Activated naive CD8-positive, alpha-beta T cell (primary cell): ENCODE data around the gene NAT9.
A peak's percentile ranks its signal among the peaks of the same experiment; 100 is the strongest.

Source experiments
- H3K27ac Mint-ChIP-seq: one replicate; pipeline ENCODE4 v1.8.0; 2021; ENCODE audit warnings: mixed read lengths
- H3K27me3 Mint-ChIP-seq: one replicate; pipeline ENCODE4 v1.8.0; 2021; ENCODE audit warnings: mixed read lengths
- H3K36me3 Mint-ChIP-seq: one replicate; pipeline ENCODE4 v1.8.0; 2021; ENCODE audit warnings: mixed read lengths
- H3K4me1 Mint-ChIP-seq: one replicate; pipeline ENCODE4 v1.8.0; 2021; ENCODE audit warnings: low read depth, mixed read lengths
- H3K4me3 Mint-ChIP-seq: one replicate; pipeline ENCODE4 v1.8.0; 2021; ENCODE audit warnings: mild to moderate bottlenecking, mixed read lengths
- H3K9me3 Mint-ChIP-seq: one replicate; pipeline ENCODE4 v1.8.0; 2021; ENCODE audit warnings: low read depth, mixed read lengths

Gene NAT9

DNA sequence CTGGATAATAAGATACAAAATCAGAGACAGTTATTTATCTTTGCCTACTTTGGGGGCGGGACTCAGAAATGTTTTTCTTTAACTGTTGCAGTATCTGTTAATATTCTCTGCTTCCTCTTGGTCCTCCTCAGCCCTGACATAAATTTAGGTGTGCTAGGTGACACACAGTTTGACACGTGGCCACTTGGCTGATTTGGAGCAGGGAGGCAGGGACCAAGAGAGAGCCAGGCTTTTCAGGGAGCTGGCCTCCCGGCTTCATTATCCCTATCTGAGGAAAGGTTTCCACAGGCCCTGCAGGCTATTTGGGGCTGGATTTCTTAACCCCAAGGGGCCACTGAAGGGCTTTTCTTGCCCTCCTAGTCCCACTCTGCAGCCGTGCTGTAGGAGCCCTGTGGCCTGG, 20.1 kb upstream of the NAT9 start:
- Mint-ChIP-seq H3K27ac (no peak overlapping the region), H3K4me1 (peaks cover 4% of the 10 kb centered on the region), H3K36me3 (peaks cover 13% of the 10 kb centered on the region), H3K4me3 (no peak overlapping the region), H3K9me3 (no peaks in the 10 kb centered on the region), H3K27me3 (no peaks in the 10 kb centered on the region)

DNA sequence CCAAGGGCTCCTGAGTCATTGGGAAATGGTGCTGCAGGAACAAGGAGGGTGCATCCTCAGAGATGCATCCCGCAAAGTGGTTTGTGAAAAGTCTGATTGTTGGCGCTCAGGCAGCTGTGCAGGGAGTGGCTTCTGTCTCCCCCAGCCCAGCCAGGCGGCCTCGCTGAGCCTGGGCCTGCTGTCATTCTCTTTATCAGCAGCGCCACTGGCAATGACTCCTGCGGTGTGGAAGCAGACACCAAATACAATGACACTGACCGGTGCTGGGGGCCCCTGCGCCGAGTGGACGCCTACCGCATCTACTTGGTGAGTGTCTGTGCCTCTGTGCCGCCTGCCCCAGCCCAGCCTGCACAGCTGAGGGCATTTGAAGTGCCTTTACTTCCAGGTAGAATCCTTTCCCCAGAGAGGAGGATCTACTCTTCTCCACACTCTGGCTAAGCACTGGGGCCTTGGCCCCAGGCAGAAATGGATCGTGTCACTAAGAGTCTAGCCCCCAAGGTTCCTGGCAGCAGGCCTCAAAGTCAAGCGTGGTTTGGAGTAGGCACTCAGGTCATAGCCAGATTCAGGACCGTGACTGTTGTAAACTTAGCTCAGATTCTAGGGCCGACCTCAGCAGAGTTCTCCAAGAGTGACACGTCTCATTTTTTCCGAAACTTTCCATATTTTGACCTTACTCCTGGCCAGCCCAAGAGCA, 19.3 kb upstream of the NAT9 start:
- Mint-ChIP-seq H3K36me3 (peaks cover 12% of the 10 kb centered on the region), H3K4me3 (no peak overlapping the region), H3K9me3 (no peaks in the 10 kb centered on the region), H3K27ac (no peak overlapping the region), H3K4me1 (peaks cover 10% of the 10 kb centered on the region), H3K27me3 (no peaks in the 10 kb centered on the region)

DNA sequence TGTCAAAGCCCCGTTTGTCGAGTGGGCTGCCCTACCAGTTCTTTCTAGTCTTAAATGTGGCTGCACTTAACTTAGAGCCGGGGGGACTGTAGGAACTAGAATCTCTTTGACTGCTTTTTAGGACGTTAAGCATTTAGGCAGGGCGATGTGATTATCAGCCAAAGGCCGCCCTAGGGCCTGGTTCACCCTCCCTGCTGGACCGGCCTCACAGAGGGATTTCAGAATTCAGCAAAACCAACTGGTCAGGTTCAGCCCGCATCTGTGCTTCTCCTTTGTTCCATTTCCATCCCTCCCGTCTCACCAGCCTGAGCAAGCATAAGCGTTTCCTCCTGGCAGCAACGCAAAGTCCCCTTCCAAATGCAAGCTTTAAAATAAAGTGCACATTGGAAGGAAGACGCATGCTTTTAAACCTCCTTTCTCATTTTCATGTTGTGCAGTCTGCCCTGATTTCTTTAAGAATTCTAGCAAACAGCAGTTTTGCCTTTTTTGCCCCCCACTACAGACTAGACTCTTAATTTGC, 16.5 kb upstream of the NAT9 start:
- Mint-ChIP-seq H3K27ac (no peak overlapping the region), H3K4me1 (peaks cover 20% of the 10 kb centered on the region), H3K27me3 (no peaks in the 10 kb centered on the region), H3K36me3 (peaks cover 9% of the 10 kb centered on the region), H3K9me3 (no peaks in the 10 kb centered on the region), H3K4me3 (no peak overlapping the region)

DNA sequence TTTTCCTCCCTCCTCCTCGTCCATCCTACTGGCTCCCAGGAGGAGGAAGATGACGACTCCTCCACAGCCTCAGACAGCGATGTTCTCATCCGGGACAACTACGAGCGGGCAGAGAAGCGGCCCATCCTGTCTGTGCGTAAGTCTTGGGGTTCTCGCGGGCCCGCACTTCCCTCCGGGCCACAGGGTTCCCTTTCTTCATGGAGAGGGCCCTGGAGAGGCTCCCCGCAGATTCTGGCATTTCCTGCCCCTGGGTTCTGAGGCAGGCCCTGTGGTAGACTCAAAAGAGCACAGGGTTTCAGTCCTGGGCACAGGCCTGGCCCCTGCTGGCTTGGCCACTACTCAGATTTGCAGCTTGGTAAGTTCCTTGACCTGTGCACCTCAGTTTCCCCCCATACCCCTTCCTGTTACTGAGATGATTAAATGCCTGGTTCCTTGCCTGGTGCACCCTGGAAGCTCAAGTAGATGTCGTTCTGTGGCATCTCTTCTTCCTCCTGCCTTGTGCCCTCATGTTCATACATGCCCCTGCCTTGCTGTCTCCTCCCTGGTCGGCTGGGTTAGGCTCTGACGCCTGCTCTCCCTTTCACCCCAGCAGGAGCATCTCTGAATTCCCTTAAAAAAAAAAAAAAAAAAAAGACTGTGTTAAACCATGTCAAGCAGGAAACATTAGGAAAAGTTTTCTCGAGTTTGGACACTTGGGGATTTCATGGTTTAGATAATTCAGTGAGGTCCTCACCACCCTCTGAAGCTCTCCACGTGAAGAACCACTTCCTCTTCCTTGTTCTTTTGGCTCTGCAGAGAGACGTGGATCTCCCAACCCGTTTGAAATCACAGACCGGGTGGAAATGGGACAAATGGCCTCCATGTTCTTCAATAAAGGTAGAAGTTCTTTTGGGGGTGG, 14.3 kb upstream of the NAT9 start:
- no peaks in the 10 kb centered on the region for H3K27me3 Mint-ChIP-seq
- no peaks in the 10 kb centered on the region for H3K9me3 Mint-ChIP-seq
- H3K4me1 Mint-ChIP-seq = peaks cover 36% of the 10 kb centered on the region
- H3K36me3 Mint-ChIP-seq = peaks cover 5% of the 10 kb centered on the region
- H3K4me3 Mint-ChIP-seq = no peak overlapping the region
- peak overlapping the region; percentile 34 for H3K27ac Mint-ChIP-seq

DNA sequence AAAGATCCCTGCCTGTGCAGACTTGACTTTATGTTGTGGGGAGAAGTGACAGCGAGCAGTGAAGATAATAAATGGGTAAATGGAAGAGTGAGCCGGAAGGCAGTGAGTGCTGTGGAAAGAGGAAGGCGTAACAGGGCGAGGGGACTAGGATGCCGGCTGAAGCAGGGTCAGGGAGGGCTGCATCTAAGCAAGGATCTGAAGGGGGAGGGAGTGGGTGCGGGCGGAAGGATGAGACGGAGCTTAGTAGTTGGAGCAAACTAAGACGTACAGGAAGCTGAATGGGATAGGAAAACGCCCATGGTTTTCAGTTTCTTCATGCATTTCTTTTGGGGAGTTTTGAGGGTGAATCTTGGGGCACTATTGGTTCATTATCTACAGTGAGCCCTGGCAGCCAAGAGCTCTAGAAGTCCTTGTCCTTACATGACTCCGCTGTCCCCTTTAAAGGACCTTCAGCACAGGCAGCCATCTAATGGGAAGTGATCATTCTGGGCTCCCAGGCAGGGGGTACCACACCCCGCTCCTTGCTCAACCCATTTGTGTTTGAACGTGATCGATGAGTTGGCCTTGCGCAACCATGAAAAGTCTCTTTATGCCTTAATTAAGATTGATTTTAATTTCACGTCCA, 10.4 kb upstream of the NAT9 start:
- Mint-ChIP-seq H3K4me1 (peaks cover 59% of the 10 kb centered on the region), H3K4me3 (peak overlapping the region; percentile 67), H3K36me3 (peaks cover 2% of the 10 kb centered on the region)

DNA sequence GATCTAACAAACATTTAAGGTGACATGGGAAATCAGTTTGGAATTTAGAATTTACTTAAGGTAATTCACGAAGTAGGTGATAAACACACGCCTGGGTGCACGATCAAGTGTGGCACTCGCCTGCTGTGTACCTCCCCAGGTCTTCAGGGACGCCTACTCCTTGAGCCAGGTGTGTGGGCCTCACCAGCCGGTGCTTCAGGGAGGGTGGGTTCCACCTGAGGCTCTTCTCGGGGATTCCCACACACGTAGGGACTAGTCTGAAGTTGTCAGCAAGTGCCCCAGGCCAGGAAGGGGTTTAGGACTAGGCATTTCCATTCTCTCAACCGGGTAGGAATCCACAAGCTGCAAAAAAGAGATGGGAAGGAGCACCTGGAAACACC, 9.8 kb upstream of the NAT9 start:
- Mint-ChIP-seq H3K4me1 (peaks cover 60% of the 10 kb centered on the region), H3K27me3 (no peaks in the 10 kb centered on the region), H3K4me3 (no peak overlapping the region), H3K27ac (peak overlapping the region; percentile 86), H3K9me3 (no peaks in the 10 kb centered on the region), H3K36me3 (peaks cover 2% of the 10 kb centered on the region)

More for the DNA sequence above, 10.4 kb upstream of the NAT9 start:
- peak overlapping the region; percentile 86 for H3K27ac Mint-ChIP-seq
- no peaks in the 10 kb centered on the region for H3K9me3 Mint-ChIP-seq
- no peaks in the 10 kb centered on the region for H3K27me3 Mint-ChIP-seq

DNA sequence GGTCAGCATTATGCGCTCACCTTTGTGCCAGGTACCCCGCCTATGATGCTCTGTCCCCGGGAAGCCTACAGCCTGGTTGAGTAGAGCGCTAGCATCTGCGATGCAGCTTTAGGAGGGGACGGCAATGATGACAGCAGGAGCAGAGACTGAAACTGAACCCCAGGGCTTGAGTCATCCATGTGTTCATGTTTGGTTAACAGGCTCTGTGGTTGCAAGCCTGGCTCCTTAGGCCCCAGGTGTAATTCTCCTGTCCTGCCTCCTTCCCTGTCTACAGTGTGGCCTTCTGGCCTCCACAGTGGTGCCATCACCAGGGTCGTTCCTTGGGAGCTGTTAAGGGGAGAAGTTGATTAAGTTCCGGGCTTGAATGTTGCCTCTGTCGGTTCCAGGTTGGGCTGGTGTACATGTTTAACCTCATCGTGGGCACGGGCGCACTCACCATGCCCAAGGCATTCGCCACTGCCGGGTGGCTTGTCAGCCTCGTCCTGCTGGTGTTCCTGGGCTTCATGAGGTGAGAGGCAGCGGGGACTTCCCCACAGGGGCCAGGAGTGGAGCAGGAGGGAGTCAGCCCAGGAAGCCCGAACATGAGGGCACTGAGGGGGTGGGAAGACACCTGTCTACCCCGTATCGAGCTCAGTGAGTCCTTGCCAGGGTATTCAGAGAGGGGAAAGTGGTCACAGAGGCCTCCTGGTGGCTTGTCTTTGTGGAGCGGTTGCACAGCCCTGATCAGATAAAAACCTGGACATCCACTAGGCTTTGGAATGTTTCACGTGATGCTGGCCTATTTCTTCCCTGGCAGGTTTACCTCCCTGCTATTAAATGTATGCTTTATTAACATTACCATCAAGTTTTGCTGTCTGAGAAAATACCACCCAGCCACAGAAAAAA, 9.2 kb upstream of the NAT9 start:
- Mint-ChIP-seq H3K4me3 (peak overlapping the region; percentile 14), H3K9me3 (no peaks in the 10 kb centered on the region), H3K4me1 (peaks cover 60% of the 10 kb centered on the region), H3K36me3 (peaks cover 2% of the 10 kb centered on the region), H3K27ac (peak overlapping the region; percentile 62), H3K27me3 (no peaks in the 10 kb centered on the region)

DNA sequence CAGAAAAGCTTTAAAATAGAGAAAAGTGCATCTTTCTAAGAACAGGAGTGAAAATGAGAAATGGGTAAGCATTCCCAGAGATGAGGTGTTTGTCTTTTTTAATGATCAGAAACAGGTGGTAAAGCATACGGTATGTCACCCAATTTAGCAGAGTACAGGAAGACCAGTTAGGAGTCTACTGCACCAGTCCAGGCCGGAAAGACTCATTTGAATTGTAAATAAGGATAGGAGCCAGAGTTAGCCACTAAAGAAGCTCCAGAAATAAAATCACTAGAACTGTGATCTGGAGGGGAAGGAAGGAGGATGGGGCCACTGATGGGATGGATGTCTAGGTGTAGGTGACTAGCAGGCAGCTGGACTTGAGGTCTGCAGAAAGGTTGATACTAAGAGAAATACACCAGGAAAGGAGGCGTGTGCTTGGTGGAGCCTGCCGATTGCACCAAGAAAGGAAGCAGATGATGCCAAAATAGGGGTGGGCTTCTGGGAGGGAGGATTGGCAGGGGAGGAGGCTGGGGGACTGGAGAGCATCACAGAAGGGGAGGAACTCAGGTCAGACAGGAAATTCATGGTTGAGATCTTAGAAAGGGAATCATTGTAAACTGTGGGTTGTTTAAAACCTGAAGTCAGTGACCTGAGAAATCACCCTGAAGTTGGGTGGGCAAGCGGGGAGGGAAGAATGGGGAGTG, 8.1 kb upstream of the NAT9 start:
- peaks cover 66% of the 10 kb centered on the region for H3K4me1 Mint-ChIP-seq
- H3K4me3 Mint-ChIP-seq = no peak overlapping the region
- H3K27me3 Mint-ChIP-seq = no peaks in the 10 kb centered on the region
- peaks cover 2% of the 10 kb centered on the region for H3K36me3 Mint-ChIP-seq
- H3K9me3 Mint-ChIP-seq = no peaks in the 10 kb centered on the region
- H3K27ac Mint-ChIP-seq = no peak overlapping the region

DNA sequence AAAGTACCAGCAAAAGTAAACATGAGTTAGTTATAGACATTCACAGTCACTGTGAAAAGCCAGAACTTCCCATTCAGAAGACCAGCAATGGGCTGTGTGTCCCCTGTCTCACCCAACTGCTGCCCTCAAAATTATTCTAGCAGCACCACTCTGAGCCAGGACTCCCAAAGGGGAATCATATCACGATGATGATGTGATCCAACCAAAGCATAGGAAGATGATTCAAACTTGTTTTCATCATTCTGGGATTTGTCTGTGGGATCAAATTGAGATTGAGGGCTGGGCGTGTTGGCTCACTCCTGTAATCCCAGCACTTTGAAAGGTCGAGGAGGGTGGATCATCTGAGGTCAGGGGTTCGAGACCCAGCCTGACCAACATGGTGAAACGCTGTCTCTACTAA, 6.4 kb upstream of the NAT9 start:
- Mint-ChIP-seq H3K9me3 (no peaks in the 10 kb centered on the region), H3K4me3 (no peak overlapping the region), H3K27me3 (no peaks in the 10 kb centered on the region), H3K27ac (peak overlapping the region; percentile 31), H3K36me3 (no peaks in the 10 kb centered on the region), H3K4me1 (peaks cover 74% of the 10 kb centered on the region)

DNA sequence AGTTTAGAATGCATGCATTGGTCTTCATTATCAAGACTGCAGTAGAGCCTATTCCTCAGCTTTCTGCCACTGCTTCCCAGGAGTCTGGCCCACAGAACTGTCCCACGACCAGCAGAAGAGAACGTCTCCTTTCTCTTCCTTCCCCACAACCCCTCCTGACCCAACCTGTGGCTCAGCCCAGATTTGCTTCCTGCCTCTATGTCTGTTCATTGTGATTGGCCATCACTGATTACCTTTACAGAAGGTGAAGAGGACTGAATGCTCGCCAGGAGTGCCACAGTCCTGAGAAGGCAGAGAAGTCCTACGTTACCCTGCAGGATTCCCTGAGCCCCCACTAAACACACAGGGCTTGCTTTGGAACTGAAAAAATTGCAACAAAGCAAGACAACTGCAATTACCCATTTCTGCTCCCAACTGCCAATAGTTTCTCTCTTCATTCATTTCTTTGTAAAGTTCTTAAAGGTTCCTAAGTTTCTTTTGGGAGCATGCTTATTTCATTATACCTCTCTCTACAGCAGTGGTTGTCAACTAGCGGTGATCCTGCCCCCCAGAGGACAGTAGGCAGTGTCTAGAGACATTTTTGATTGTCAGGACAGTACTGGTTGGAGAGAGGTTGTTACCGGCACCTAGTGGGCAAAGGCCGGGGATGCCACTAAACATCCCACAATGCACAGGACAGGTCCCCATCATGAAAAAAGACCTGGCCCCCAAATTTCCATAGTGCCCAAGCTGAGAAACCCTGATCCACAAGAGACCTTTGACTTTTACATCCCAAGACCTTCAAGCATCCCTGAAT, 4.5 kb upstream of the NAT9 start:
- no peaks in the 10 kb centered on the region for H3K27me3 Mint-ChIP-seq
- no peaks in the 10 kb centered on the region for H3K9me3 Mint-ChIP-seq
- peak overlapping the region; percentile 94 for H3K27ac Mint-ChIP-seq
- peaks cover 75% of the 10 kb centered on the region for H3K4me1 Mint-ChIP-seq
- H3K36me3 Mint-ChIP-seq = peaks cover 5% of the 10 kb centered on the region
- H3K4me3 Mint-ChIP-seq = peak overlapping the region; percentile 71

DNA sequence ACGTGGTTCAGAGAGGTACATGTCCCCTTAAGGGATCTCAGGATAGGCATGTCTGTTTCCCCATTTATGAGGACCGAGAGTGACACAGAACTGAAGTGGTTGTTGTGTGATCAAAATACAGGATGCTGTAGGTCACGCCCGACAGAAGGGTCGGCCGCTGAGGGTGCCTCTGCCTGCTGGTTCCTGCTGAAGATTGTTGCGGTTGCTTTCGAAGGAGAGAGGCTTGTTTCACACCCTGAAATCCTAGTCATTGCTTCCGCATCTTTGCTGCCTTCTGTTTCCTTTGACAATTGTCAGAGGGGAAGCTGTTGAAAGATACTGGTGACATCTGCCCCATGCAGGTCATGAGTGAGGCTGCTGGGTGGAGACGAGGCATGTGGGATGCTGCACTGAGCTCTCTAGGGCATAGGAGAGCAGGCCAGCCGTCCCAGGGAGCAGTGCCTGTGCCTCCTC, 3.8 kb upstream of the NAT9 start:
- H3K36me3 Mint-ChIP-seq = peaks cover 5% of the 10 kb centered on the region
- no peaks in the 10 kb centered on the region for H3K9me3 Mint-ChIP-seq
- no peaks in the 10 kb centered on the region for H3K27me3 Mint-ChIP-seq
- peak overlapping the region; percentile 94 for H3K27ac Mint-ChIP-seq
- peak overlapping the region; percentile 71 for H3K4me3 Mint-ChIP-seq
- H3K4me1 Mint-ChIP-seq = peaks cover 72% of the 10 kb centered on the region

DNA sequence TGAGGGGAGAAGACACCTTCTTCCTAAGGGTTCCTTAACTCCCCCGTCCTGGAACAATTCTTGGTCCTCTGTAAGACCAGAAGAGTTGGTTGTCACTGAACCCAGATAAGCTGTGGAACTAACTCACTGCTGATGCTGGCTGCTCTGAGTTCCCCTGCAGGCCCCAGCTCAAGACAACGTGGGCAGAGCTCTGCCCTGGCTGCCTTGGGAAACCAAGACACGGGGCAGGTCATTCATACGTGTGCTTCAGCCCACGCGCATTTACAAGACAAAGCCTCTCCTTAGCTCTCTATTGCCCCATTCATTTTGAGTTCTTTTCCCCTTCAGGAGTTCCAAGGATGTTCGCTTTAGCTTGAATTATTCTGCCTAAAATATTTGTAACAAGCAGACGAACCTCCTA, 3.4 kb upstream of the NAT9 start:
- Mint-ChIP-seq H3K4me1 (peaks cover 67% of the 10 kb centered on the region), H3K9me3 (no peaks in the 10 kb centered on the region)

DNA sequence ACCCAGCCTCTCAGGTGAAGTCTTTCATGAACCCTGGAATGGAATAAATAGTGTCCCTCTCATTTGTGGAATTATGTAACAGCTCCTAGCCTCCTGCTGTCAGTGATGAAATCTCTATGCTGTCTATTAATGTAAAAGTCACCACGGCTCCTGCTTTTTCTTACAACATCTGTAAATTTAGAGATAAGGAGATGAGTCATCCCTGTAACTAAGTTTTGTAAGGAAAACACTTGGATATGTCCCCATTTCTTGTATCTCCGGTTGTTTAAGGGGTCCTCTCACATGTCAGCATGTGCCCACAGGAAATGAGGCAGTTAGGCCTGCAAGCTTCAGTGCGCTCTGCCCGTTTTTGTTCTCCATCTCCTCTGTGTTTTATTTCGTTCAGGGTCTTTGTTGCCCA, 2.8 kb upstream of the NAT9 start:
- peak overlapping the region; percentile 64 for H3K4me3 Mint-ChIP-seq
- peaks cover 65% of the 10 kb centered on the region for H3K4me1 Mint-ChIP-seq

More for the DNA sequence above, 3.4 kb upstream of the NAT9 start:
- no peaks in the 10 kb centered on the region for H3K27me3 Mint-ChIP-seq
- H3K36me3 Mint-ChIP-seq = peaks cover 5% of the 10 kb centered on the region
- peak overlapping the region; percentile 71 for H3K4me3 Mint-ChIP-seq
- H3K27ac Mint-ChIP-seq = peak overlapping the region; percentile 94

More for the DNA sequence above, 2.8 kb upstream of the NAT9 start:
- H3K9me3 Mint-ChIP-seq = no peaks in the 10 kb centered on the region
- no peaks in the 10 kb centered on the region for H3K27me3 Mint-ChIP-seq
- peaks cover 7% of the 10 kb centered on the region for H3K36me3 Mint-ChIP-seq
- peak overlapping the region; percentile 94 for H3K27ac Mint-ChIP-seq
